ENCODE measurements around the gene TCF4.

The TCF4 gene

DNA sequence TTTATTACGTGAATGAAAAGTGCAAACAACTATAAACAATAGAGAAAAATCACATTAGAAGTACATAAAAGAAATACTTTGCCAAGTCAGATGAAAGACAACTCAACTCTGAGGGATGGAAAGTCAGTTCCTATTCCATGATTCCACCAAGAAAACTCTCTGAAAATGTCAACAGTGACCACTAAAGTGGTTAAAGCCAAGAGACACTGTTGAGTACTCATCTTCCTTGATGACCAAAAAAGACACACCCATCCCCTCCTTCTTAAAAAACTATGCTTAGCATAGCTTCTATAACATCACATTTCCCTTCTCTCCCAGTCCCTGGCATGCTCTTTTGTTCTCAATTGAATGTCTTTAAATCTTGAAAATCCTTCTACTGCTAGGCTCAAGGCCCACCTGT is 160.0 kb downstream of the TCF4 start:
- no peak for DNase-seq

GRCh38 chr18:55425698-55426097 is 162.3 kb downstream of the TCF4 start:
- no peak for DNase-seq

- DNase-seq = no peak
Observed at GRCh38 chr18:55422456-55423180, 165.4 kb downstream of the TCF4 start.

DNA sequence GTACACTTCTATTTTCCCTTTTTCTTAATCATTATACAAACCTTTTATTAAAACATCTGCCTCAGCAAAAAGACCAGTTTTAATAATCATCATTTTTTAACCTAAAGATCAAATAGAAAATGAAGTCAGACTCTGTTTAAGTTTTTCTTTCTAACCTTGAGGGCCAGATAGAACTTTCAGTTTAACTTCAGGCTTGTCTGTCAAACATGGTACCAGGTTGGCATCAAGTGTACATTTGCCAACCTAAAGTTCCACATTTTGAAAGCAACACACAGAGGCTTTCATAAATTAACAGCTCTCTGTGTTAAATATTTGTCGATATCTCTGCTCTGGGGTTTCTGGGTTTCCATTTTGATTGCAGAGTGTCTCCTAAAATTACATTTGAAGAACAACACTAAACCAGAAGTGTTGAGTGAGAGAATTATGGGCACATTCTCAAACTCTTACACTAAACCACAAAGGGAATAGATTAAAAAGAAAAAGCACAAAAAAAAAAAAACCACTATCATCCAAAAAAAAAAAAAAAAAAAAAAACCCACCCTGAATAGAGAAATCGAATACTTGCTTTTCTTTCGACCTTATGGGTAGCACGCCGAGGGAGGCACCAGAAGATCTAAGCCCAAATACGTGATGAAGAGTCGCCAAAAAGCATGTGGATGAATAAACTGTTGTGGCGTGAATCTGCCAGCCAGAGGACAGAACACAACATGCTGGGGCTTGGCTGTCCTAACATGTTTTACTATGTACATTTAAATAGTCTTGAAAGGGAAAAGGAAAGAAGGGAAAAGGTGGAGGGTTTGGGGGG is 166.2 kb downstream of the TCF4 start:
- no peak for DNase-seq

GRCh38 chr18:55421308-55421614 is 166.7 kb downstream of the TCF4 start:
- DNase-seq = no peak

- no peak for DNase-seq
Observed at GRCh38 chr18:55420665-55421307, 167.2 kb downstream of the TCF4 start.

DNA sequence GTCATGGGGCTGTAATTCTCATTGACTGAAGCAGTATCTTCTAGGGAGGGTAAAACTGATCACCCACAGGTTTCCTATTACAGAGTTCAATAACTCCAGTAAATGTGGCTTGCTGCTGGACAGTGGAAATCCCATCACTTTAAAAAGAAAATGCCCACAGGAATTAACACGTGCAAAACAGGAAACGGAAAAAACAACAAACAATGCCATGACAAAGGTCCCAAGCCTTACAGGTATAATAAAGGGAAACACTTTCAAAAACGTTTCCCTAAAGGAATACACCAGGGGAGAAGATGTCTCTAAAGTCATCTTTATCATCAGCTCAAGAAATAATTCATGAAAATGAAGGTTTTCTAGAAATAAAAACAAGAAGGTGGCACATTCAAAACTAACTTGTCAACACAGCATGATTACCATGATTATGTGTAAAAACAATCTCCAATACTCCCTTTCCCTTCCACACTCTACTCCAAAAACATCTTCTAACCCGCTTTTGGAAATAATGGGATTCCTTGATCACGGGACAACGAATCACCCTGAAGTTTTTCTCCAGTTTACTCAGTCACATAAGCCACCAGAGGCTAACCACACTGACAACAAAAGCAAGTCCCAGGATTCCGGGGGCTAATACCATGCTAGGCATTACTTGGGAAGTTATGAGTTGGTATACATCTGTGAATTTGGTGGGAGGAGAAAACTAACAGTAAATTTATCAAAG is 167.9 kb downstream of the TCF4 start:
- DNase-seq = no peak

GRCh38 chr18:55419132-55419946 is 168.7 kb downstream of the TCF4 start:
- no peak for DNase-seq

GRCh38 chr18:55418439-55418838 is 169.6 kb downstream of the TCF4 start:
- DNase-seq = no peak

DNA sequence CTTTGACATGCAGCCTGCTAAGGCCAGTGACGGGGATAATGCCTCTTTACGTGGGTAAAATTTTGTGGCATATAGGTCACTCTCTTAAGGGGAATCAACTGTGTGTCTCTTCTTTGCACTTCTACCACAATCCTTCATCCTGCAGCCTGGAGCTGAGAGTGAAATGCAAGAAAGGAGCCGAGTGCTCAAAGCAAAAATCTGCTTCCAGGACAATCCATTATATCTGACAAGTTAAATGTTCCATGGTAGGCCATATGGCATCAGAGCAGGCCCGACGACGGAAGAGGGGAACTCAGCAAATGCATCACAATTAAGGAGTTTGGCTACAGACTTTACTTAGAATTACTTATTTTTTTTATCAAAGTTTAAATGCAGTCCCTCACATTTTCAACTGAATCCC is 171.2 kb downstream of the TCF4 start:
- no peak for DNase-seq

GRCh38 chr18:55415258-55415871 is 172.6 kb downstream of the TCF4 start:
- no peak for DNase-seq

DNA sequence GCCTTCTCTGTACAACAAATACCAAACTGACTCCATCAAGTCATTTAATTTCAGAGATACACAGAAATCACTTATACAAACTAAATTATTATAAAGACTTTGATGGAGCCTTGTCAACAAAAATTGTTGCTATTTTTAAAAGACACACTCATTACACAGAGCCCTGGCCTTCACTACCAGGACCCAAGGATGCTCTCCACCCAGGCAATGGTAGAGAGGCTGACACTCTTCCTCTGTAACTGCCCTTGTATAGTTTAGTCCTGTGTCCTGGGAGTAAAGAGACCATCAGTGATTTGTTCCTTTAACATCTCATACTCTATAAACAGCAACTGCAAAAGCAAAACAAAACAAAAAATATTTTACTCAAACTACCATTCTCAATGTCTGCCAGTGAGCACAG is 173.5 kb downstream of the TCF4 start:
- no peak for DNase-seq

GRCh38 chr18:55413474-55413873 is 174.5 kb downstream of the TCF4 start:
- no peak for DNase-seq

DNA sequence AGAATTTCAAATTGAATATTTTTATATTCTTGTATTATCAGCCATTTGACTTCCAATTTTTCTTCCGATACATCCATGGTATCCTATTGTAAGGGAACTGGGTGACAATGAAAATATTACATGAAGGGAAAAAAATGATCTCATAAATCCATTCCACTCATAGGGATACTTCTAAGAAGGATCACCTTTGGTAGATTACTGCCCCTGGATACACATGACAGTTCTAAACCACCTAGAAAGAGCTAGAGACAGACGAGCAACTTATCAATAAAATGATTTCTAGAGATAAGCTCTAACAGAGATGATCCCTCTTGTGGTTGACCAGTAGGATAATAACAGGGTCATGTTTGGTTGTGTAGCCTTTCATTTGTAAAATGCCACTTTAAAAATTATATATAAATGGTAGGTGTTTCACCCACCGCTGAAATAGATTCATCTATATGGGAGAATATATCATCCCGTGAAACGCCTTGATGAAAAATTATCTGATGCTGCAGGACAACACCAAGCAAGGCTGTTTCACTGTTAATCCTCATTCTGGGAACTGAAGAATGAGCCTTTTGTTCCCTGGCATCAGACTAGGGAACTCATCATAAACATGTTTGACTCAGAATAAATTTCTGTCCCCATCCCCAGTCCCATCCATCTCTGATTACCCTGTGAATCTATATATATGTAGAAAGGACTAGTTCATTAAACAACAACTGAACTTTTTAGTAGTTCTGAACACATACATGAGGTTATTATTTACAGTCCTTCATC is 180.0 kb downstream of the TCF4 start:
- no peak for DNase-seq

GRCh38 chr18:55407191-55407590 is 180.8 kb downstream of the TCF4 start:
- DNase-seq = no peak

DNA sequence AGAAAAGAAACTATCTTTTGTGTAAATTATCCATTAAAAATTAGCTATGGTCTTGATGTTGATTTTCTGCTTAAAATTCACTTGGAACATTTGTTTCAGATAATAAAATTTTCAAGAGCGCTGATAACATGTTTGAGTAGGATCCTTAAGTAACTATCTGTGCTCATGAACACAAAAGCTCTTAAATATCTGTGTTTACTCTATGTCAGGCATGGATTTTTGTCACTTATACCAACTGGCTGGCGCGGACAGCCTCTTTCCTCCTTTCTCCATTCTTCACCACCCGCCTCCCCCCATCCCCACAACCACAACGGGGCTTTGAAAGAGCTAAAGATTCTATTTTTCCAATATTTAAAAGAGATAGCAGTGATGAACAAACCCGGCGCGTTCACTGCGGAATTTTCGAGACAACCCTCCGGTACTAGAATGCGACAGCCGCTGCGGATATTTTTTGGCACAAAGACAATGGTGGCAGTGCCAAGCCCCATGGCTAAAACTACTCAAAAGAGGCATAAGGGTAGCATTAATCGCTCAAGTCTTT is 181.5 kb downstream of the TCF4 start:
- DNase-seq = no peak

- no peak for DNase-seq
Observed at GRCh38 chr18:55405893-55406406, 182.0 kb downstream of the TCF4 start.

DNA sequence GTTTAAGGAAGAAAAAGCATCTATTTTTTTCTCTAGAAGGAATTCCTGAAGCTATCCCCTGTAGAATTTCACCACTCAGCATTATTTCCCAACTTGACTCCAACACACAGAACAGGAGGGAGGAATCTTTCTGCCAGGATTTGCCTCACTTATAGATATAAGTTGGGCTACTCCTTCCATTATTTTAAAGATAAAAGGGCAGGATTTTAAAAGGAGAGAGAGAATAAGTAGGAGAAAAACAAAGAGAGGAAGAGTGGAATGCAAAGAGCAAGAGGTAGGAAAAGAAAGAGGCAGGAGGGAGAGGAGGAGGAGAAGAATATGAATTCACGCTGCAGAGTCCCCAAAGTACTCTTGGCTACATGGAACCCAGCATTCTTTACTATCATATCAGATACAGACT is 182.5 kb downstream of the TCF4 start:
- DNase-seq = no peak

DNA sequence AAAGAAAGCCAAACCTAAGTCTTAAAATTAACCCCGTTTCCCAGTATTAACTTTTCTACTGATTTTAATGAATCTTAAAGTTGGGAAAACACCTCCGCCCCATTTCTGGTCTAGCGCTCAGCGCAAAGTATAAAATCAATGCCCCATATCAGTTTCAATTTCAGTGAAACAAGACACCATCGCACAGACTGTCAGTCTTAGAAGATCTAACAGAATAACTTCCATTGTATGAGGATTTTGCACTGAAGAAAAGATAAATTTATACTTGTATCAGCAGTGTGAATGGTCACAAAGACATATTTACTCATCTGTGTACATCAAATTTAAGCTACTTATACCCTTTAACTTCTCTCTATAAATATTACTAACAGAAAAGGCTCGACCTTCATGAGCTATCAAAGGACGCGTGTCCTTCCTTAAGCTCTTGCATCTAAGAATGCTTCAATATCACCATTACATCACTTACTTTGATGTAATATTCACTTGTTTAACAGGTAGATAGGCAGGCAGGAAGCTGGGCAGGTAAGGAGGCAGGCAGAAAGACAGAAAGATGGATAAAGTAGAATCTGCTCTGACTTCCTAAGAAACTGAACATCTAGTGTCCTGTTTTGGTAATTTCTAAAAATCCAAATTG is 183.0 kb downstream of the TCF4 start:
- DNase-seq = no peak

DNA sequence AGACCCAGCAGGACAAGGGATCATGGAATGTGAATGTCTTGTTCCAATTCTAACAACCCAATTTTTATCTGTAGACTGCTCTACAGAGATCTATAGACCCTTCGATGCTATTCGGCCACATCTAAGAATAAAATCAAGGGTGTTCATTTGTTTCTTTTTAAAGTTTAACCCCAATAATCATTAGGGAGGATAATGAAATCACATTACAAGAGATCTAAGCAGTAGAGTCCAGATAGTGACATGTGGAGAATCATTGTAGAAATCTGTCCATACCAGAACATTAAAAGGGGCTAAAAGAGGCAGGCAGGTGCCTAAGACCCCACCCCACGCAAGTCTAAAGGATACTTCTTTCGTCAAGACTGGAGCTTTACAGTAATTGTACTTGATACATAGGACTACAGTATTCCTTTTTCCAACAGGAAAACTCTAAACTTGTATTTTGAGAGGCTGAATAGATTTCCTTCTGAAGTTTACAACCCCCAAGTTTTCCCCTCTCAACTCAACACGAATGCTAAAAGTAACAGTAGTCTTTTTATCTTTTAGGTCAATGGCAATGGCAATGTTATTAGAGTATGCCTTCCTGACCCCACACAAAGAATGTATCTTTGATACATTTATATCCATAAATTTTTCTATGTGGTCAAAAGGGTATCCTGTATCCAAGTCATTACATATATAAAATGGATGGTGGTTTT is 183.7 kb downstream of the TCF4 start:
- no peak for DNase-seq
